ENCODE measurements around the gene FBXL4. TPM values are rescaled to one million over a fixed set of nuclear protein-coding genes. Genes with fewer than 3 reads are reported as not detected.
A peak's percentile ranks its signal among the peaks of the same experiment; 100 is the strongest.

The FBXL4 gene
- total and polyA plus RNA-seq, 2 experiments from 2014 or later = 10.8 to 31.0 TPM

DNA sequence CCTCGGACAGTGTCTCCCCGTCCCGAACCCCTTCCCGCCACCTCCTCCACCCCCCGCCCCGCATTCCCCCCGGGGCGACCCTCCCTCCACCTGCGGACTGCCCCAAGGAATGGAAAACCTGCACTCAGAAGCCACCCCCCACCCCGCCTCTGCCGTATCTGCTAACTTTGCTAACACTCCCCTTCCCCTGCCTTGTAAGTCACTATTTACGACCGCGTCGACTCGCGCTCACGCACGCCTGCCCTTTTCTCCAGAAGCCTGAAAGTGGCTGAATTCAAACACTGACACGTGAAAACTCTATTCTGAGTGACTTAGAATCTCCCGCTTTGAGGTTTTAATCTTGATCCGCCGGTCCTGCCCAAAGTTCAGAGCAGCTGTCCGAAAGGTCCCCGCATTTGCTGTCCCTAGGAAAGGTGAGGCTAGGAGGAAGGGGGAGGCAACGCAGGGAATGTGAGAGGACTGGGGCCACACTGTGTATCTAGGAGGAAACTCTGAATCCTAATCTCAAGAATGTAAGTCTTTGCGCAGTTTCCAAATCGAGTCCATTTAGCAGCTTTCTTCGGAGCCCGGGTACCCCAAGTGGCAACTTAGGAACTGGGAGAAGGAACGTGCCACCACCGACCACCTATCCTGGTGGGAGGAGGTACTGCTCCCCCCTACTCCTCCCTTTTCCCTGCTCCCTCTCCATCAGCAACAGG lies 122.7 kb downstream of the FBXL4 start:
- Histone ChIP-seq H4K20me1 (ENCODE audit: insufficient read depth, poor library complexity, severe bottlenecking) (no peaks in the 10 kb centered on the region), H3K36me3 (replicated peaks; ENCODE audit: insufficient read depth, low read depth) (no peaks in the 10 kb centered on the region), H3K27me3 (peaks cover 96% of the 10 kb centered on the region), H3K9me3 (ENCODE audit: low read depth) (no peaks in the 10 kb centered on the region), H3K79me2 (no peaks in the 10 kb centered on the region), H3K4me3 (no peak overlapping the region), H3K4me1 (ENCODE audit: insufficient read depth) (peaks cover 14% of the 10 kb centered on the region), H3K4me2 (peak overlapping the region; percentile 78), H2AFZ (no peak overlapping the region), H3K9me2 (replicated peaks; ENCODE audit: insufficient read depth) (no peaks in the 10 kb centered on the region), H3K27ac (no peak overlapping the region)
- WGBS (ENCODE audit: low lambda C conversion rate, missing lambda C conversion rate) = 3% methylated on average over 23 of the region's 32 CpGs
- TF ChIP-seq EZH2 (IDR thresholded peaks at IDR 0.05; ENCODE audit: borderline replicate concordance) = peak; percentile 87
- peak; percentile 43 for TF ChIP-seq EZH2phosphoT487 (IDR thresholded peaks at IDR 0.05; ENCODE audit: low read depth, severe bottlenecking, unreplicated experiment)
- TF ChIP-seq, protein P1, sequence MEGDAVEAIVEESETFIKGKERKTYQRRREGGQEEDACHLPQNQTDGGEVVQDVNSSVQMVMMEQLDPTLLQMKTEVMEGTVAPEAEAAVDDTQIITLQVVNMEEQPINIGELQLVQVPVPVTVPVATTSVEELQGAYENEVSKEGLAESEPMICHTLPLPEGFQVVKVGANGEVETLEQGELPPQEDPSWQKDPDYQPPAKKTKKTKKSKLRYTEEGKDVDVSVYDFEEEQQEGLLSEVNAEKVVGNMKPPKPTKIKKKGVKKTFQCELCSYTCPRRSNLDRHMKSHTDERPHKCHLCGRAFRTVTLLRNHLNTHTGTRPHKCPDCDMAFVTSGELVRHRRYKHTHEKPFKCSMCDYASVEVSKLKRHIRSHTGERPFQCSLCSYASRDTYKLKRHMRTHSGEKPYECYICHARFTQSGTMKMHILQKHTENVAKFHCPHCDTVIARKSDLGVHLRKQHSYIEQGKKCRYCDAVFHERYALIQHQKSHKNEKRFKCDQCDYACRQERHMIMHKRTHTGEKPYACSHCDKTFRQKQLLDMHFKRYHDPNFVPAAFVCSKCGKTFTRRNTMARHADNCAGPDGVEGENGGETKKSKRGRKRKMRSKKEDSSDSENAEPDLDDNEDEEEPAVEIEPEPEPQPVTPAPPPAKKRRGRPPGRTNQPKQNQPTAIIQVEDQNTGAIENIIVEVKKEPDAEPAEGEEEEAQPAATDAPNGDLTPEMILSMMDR (IDR thresholded peaks at IDR 0.05; ENCODE audit: poor library complexity) = no peak
- no peak for DNase-seq (ENCODE audit: low spot score)

- no peak for DNase-seq (ENCODE audit: low spot score)
- Histone ChIP-seq H2AFZ (no peak overlapping the region), H3K9me2 (replicated peaks; ENCODE audit: insufficient read depth) (no peaks in the 10 kb centered on the region), H3K27me3 (peaks cover 96% of the 10 kb centered on the region), H3K4me2 (peak overlapping the region; percentile 78), H3K36me3 (replicated peaks; ENCODE audit: insufficient read depth, low read depth) (no peaks in the 10 kb centered on the region), H3K27ac (no peak overlapping the region), H3K79me2 (no peaks in the 10 kb centered on the region), H4K20me1 (ENCODE audit: insufficient read depth, poor library complexity, severe bottlenecking) (no peaks in the 10 kb centered on the region), H3K9me3 (ENCODE audit: low read depth) (no peaks in the 10 kb centered on the region), H3K4me1 (ENCODE audit: insufficient read depth) (peaks cover 14% of the 10 kb centered on the region), H3K4me3 (no peak overlapping the region)
- TF ChIP-seq EZH2phosphoT487 (IDR thresholded peaks at IDR 0.05; ENCODE audit: low read depth, severe bottlenecking, unreplicated experiment) (no peak), EZH2 (IDR thresholded peaks at IDR 0.05; ENCODE audit: borderline replicate concordance) (peak; percentile 91)
- WGBS (ENCODE audit: low lambda C conversion rate, missing lambda C conversion rate) = 1% methylated on average over 35 of the region's 44 CpGs
Measured at GRCh38 chr6:98824162-98824901, 123.4 kb downstream of the FBXL4 start.

DNA sequence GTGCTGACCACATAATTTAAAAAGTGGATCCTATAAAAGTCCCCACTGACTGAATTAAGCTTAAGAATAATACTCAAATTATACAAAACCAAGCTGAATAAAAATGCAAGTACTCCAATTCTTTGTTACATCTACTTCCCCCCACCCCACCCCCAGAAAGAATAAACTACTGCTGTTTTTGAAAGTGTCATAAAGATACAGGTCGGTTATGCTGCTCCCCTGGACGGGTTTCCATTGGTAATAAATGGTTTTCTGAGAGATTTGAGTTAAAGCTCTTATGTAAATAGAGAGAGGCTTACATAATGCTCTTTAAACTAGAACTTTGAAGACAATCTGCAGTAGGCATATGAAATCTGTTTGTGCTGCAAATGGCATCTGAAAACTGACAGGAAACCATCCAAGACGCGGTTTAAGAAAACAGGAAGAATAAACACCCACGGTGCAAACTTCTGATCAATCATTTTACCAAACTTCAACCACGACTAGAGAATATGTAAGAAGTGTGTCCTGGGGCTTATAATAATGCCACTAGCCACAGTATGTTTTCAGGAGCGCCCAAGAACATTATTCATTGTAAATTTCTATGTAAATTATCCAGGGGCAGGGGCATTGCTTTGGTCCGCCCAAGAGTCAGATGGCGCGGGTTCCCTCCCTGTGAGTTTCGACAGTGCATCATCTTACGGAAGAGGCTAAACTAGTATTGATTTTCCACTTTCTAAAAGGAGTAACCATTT lies 124.2 kb downstream of the FBXL4 start:
- TF ChIP-seq EZH2phosphoT487 (IDR thresholded peaks at IDR 0.05; ENCODE audit: low read depth, severe bottlenecking, unreplicated experiment) (no peak), EZH2 (IDR thresholded peaks at IDR 0.05; ENCODE audit: borderline replicate concordance) (peak; percentile 58)
- TF ChIP-seq, protein P1 (IDR thresholded peaks at IDR 0.05; ENCODE audit: poor library complexity) = no peak
- Histone ChIP-seq H3K4me1 (ENCODE audit: insufficient read depth) (peaks cover 14% of the 10 kb centered on the region), H2AFZ (no peak overlapping the region), H3K9me2 (replicated peaks; ENCODE audit: insufficient read depth) (no peaks in the 10 kb centered on the region), H4K20me1 (ENCODE audit: insufficient read depth, poor library complexity, severe bottlenecking) (no peaks in the 10 kb centered on the region), H3K4me3 (no peak overlapping the region), H3K79me2 (no peaks in the 10 kb centered on the region), H3K27me3 (peaks cover 97% of the 10 kb centered on the region), H3K36me3 (replicated peaks; ENCODE audit: insufficient read depth, low read depth) (no peaks in the 10 kb centered on the region), H3K27ac (no peak overlapping the region), H3K9me3 (ENCODE audit: low read depth) (no peaks in the 10 kb centered on the region), H3K4me2 (peak overlapping the region; percentile 78)
- no peak for DNase-seq (ENCODE audit: low spot score)
- WGBS (ENCODE audit: low lambda C conversion rate, missing lambda C conversion rate) = 2% methylated on average over 12 of the region's 12 CpGs

Data from hepatocyte (in vitro differentiated cells).